GM12878 (cell line): ENCODE measurements around the gene CUL1. TPM values are rescaled to one million over a fixed set of nuclear protein-coding genes. Genes with fewer than 3 reads are reported as not detected.

Experiments
- ASH2L ChIP-seq: fragments of 300-600, 200-600 bp; sonication (generic); IDR thresholded peaks from 2 replicates; pipeline ENCODE4 v1.6.1; 2017; ENCODE audit warnings: low read depth, mild to moderate bottlenecking, borderline replicate concordance
- JUNB ChIP-seq: IDR thresholded peaks from 2 replicates; pipeline ENCODE4 v1.6.1; 2016; ENCODE audit warnings: antibody characterized with exemption, mild to moderate bottlenecking
- MXI1 ChIP-seq: fragments of 150-350 bp; IDR thresholded peaks from 2 replicates; pipeline ENCODE4 v1.6.1; 2011; ENCODE audit warnings: low read depth, mild to moderate bottlenecking, inconsistent platforms, low read length, improper control_type of control experiment
- POLR2AphosphoS5 ChIP-seq: IDR thresholded peaks from 2 replicates; pipeline ENCODE4 v1.6.1; 2011; ENCODE audit warnings: mild to moderate bottlenecking, low read length, inconsistent platforms
- RBBP5 ChIP-seq: fragments of 200-600 bp; sonication (generic); conservative IDR thresholded peaks from 2 replicates; pipeline ENCODE4 v1.6.1; 2016
- polyA plus RNA-seq, 11 experiments: library from polyadenylated mRNA; depleted of rRNA in 4 of 11; unstranded in 6 of 11; stranded (reverse) in 5 of 11; fragments of >200 nt; fragmentation: Nextera tagmentation in 4 of 11; fragmentation: Illumina TruSeq in 1 of 11; extraction: Ambion mirVana in 4 of 11; extraction: Trizol in 1 of 11; gene quantifications; 1 replicate in 1 of 11; 2 replicates in 10 of 11; pipeline versions ENCODE4 v1.2.1 to v1.2.3, GENCODE V29; 2011 to 2016; ENCODE audit warnings: inconsistent platforms in 2 of 11, missing spikeins in 2 of 11, low read depth in 1 of 11
- total RNA-seq, 4 experiments: library from RNA; depleted of rRNA in 3 of 4; stranded (reverse); fragments of >200 nt in 3 of 4; fragmentation: Illumina TruSeq in 1 of 4; extraction: Trizol in 1 of 4; gene quantifications; 2 replicates each; pipeline versions ENCODE4 v1.2.1 to v1.2.3, GENCODE V29; 2013 to 2021
- TF ChIP-seq, protein P1 (sequence below): fragments of 450-650 bp; IDR thresholded peaks from 2 replicates; pipeline ENCODE4 v1.6.1; 2016; ENCODE audit warnings: mild to moderate bottlenecking, moderate library complexity, borderline replicate concordance
- TF ChIP-seq, protein P2 (sequence below): fragments of 450-650 bp; IDR thresholded peaks from 2 replicates; pipeline ENCODE4 v1.6.1; 2017; ENCODE audit warnings: antibody characterized with exemption, mild to moderate bottlenecking, moderate library complexity
- TF ChIP-seq, protein P3 (sequence below): IDR thresholded peaks from 2 replicates; pipeline ENCODE4 v1.6.1; 2011; ENCODE audit warnings: low read depth, low read length, improper control_type of control experiment, borderline replicate concordance

The CUL1 gene
- total and polyA plus RNA-seq, 10 of the 15 experiments (the other 5 are each of a cell fraction or from before 2014, with no cell fraction given): 13.3 to 63.9 (median 45.9) TPM

DNA sequence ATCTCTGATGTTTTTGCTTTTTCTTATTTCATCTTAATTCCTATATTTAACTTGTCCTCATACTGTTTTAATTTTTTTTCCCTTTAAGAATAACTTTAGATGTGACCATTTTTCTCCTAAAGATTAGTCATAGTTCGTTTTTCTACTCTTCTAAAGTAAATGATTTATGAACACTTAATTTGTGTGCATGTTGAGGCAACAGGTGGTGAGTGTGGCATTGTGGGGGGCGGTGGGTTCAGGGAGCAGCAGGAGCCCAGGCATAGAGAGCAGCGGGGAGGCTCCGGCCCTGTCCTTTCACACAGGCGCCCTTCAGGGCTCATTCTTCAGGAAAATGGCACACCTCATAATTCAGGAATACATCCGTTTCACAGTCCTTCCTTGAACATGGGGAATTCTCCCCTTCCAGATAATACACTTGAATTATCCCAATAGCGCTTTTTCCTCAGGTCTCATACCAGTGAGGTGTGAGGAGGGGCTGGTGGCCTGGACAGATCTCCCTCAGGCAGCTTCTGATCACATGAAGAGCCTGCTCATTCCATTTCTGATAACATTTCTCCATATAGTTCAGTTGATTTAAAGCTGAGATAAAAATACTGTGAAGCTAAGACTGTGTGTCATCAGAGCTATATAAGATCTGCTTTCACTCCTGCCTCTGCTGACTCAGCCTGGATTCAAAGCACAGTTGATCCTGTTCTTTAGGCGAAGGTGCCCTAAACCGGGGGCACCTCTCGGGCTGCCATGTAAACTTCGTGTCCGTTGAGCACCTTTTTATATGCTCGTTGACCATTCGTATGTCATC is 40.2 kb downstream of the CUL1 start (continued):
- TF ChIP-seq, protein P1, sequence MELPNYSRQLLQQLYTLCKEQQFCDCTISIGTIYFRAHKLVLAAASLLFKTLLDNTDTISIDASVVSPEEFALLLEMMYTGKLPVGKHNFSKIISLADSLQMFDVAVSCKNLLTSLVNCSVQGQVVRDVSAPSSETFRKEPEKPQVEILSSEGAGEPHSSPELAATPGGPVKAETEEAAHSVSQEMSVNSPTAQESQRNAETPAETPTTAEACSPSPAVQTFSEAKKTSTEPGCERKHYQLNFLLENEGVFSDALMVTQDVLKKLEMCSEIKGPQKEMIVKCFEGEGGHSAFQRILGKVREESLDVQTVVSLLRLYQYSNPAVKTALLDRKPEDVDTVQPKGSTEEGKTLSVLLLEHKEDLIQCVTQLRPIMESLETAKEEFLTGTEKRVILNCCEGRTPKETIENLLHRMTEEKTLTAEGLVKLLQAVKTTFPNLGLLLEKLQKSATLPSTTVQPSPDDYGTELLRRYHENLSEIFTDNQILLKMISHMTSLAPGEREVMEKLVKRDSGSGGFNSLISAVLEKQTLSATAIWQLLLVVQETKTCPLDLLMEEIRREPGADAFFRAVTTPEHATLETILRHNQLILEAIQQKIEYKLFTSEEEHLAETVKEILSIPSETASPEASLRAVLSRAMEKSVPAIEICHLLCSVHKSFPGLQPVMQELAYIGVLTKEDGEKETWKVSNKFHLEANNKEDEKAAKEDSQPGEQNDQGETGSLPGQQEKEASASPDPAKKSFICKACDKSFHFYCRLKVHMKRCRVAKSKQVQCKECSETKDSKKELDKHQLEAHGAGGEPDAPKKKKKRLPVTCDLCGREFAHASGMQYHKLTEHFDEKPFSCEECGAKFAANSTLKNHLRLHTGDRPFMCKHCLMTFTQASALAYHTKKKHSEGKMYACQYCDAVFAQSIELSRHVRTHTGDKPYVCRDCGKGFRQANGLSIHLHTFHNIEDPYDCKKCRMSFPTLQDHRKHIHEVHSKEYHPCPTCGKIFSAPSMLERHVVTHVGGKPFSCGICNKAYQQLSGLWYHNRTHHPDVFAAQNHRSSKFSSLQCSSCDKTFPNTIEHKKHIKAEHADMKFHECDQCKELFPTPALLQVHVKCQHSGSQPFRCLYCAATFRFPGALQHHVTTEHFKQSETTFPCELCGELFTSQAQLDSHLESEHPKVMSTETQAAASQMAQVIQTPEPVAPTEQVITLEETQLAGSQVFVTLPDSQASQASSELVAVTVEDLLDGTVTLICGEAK: no peak
- TF ChIP-seq MXI1: no peak
- TF ChIP-seq, protein P2, sequence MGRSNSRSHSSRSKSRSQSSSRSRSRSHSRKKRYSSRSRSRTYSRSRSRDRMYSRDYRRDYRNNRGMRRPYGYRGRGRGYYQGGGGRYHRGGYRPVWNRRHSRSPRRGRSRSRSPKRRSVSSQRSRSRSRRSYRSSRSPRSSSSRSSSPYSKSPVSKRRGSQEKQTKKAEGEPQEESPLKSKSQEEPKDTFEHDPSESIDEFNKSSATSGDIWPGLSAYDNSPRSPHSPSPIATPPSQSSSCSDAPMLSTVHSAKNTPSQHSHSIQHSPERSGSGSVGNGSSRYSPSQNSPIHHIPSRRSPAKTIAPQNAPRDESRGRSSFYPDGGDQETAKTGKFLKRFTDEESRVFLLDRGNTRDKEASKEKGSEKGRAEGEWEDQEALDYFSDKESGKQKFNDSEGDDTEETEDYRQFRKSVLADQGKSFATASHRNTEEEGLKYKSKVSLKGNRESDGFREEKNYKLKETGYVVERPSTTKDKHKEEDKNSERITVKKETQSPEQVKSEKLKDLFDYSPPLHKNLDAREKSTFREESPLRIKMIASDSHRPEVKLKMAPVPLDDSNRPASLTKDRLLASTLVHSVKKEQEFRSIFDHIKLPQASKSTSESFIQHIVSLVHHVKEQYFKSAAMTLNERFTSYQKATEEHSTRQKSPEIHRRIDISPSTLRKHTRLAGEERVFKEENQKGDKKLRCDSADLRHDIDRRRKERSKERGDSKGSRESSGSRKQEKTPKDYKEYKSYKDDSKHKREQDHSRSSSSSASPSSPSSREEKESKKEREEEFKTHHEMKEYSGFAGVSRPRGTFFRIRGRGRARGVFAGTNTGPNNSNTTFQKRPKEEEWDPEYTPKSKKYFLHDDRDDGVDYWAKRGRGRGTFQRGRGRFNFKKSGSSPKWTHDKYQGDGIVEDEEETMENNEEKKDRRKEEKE: no peak
- no peak for TF ChIP-seq POLR2AphosphoS5
- no peak for TF ChIP-seq JUNB
- TF ChIP-seq RBBP5: no peak
- TF ChIP-seq, protein P3, sequence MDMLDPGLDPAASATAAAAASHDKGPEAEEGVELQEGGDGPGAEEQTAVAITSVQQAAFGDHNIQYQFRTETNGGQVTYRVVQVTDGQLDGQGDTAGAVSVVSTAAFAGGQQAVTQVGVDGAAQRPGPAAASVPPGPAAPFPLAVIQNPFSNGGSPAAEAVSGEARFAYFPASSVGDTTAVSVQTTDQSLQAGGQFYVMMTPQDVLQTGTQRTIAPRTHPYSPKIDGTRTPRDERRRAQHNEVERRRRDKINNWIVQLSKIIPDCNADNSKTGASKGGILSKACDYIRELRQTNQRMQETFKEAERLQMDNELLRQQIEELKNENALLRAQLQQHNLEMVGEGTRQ: no peak
- TF ChIP-seq ASH2L: no peak
